Hepatocyte (in vitro differentiated cells): ENCODE measurements around the gene NDRG3. TPM values are rescaled to one million over a fixed set of nuclear protein-coding genes. Genes with fewer than 3 reads are reported as not detected.

ENCODE experiments used
- DNase-seq: peaks from one replicate; pipeline ENCODE4 v3.0.0-alpha.2; 2016; ENCODE audit warnings: low spot score
- H2AFZ ChIP-seq: fragments of 200-600 bp; sonication (generic); 2 replicates; pipeline ENCODE4 v1.6.0; 2016; ENCODE audit warnings: antibody characterized with exemption, mild to moderate bottlenecking
- H3K27ac ChIP-seq: fragments of 200-600 bp; sonication (generic); 2 replicates; pipeline ENCODE4 v1.5.1; 2016; ENCODE audit warnings: mild to moderate bottlenecking
- H3K27me3 ChIP-seq: fragments of 200-600 bp; sonication (generic); 2 replicates; pipeline ENCODE4 v1.6.1; 2016
- H3K36me3 ChIP-seq: fragments of 200-600 bp; sonication (generic); replicated peaks from 2 replicates; pipeline ENCODE4 v1.5.1; 2016; ENCODE audit warnings: low read depth; ENCODE audit not compliant: insufficient read depth
- H3K4me1 ChIP-seq: fragments of 200-600 bp; sonication (generic); 2 replicates; pipeline ENCODE4 v1.5.1; 2016; ENCODE audit warnings: mild to moderate bottlenecking, moderate library complexity; ENCODE audit not compliant: insufficient read depth
- H3K4me2 ChIP-seq: fragments of 200-600 bp; sonication (generic); 2 replicates; pipeline ENCODE4 v1.6.0; 2016
- H3K4me3 ChIP-seq: fragments of 200-600 bp; sonication (generic); 2 replicates; pipeline ENCODE4 v1.5.1; 2016; ENCODE audit warnings: mild to moderate bottlenecking
- H3K79me2 ChIP-seq: fragments of 200-600 bp; sonication (generic); 2 replicates; pipeline ENCODE4 v1.6.0; 2017; ENCODE audit warnings: mild to moderate bottlenecking
- H3K9me2 ChIP-seq: fragments of 200-600 bp; sonication (generic); replicated peaks from 2 replicates; pipeline ENCODE4 v1.6.0; 2017; ENCODE audit warnings: mild to moderate bottlenecking; ENCODE audit not compliant: insufficient read depth
- H3K9me3 ChIP-seq: fragments of 200-600 bp; sonication (generic); 2 replicates; pipeline ENCODE4 v1.5.1; 2016; ENCODE audit warnings: low read depth, mild to moderate bottlenecking
- H4K20me1 ChIP-seq: fragments of 200-600 bp; sonication (generic); 2 replicates; pipeline ENCODE4 v1.6.0; 2016; ENCODE audit warnings: mild to moderate bottlenecking; ENCODE audit not compliant: insufficient read depth, poor library complexity, severe bottlenecking
- EZH2 ChIP-seq: fragments of 200-600 bp; sonication (generic); IDR thresholded peaks from 2 replicates; pipeline ENCODE4 v1.6.1; 2016; ENCODE audit warnings: antibody characterized with exemption, mild to moderate bottlenecking, borderline replicate concordance
- EZH2phosphoT487 ChIP-seq: fragments of 200-600 bp; sonication (generic); IDR thresholded peaks from one replicate; pipeline ENCODE4 v1.6.1; 2018; ENCODE audit warnings: antibody characterized with exemption, mild to moderate bottlenecking, low read depth, moderate library complexity; ENCODE audit not compliant: unreplicated experiment, severe bottlenecking
- WGBS: methylation state at CpG from one replicate; pipeline ENCODE4 v1.1.6; 2016; ENCODE audit warnings: low lambda C conversion rate; ENCODE audit errors: missing lambda C conversion rate; 5-methylcytosine and 5-hydroxymethylcytosine counted together
- polyA plus RNA-seq: library from polyadenylated mRNA; unstranded; fragments of >200 nt; fragmentation: Nextera tagmentation; extraction: Ambion mirVana; gene quantifications from 2 replicates; pipeline ENCODE4 v1.2.1, GENCODE V29; 2016
- total RNA-seq: library from RNA; depleted of rRNA; stranded (reverse); fragments of >200 nt; gene quantifications from 2 replicates; pipeline ENCODE4 v1.2.3, GENCODE V29; 2014
- TF ChIP-seq, protein P1 (sequence below): fragments of 200-600 bp; sonication (generic); IDR thresholded peaks from 2 replicates; pipeline ENCODE4 v1.5.1; 2016; ENCODE audit warnings: antibody characterized with exemption, mild to moderate bottlenecking; ENCODE audit not compliant: poor library complexity

NDRG3 gene
- total and polyA plus RNA-seq, 2 experiments from 2014 or later, result 19.1 to 19.5 TPM

DNA sequence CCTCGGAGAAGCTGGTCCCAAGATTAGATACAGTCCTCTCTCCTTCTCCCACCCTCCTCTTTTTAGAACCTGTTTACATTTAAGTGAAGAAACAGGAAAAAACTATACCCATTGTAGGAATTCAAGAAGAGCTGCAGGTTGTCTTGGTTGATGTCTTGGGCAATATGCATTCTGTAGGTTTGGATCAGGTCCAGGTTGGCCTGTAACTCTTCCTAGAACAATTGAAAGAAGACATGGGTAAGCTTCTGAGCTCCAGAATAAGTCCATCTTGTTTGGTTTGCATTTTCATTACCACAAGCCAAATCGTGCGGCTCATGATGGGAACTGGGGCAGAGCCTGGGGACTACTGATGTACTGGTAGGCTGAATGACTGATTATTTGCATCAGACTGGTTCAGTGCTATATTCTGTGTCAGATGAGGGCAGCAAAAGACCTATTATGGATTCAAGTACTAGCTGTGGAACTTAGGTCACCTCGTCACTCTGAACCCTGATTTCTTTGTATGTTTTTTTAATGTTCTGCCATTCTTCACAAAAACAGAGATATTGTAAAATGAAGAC, 79.6 kb downstream of the NDRG3 start:
- Histone ChIP-seq H3K9me3 (no peaks in the 10 kb centered on the region), H3K27me3 (no peaks in the 10 kb centered on the region), H3K4me2 (no peak overlapping the region), H3K4me3 (no peak overlapping the region), H3K79me2 (no peaks in the 10 kb centered on the region), H4K20me1 (no peaks in the 10 kb centered on the region), H3K9me2 (no peaks in the 10 kb centered on the region), H2AFZ (no peak overlapping the region), H3K27ac (no peak overlapping the region), H3K4me1 (no peaks in the 10 kb centered on the region), H3K36me3 (no peaks in the 10 kb centered on the region)
- no peak for DNase-seq
- TF ChIP-seq EZH2phosphoT487 (no peak), EZH2 (no peak)
- TF ChIP-seq, protein P1, sequence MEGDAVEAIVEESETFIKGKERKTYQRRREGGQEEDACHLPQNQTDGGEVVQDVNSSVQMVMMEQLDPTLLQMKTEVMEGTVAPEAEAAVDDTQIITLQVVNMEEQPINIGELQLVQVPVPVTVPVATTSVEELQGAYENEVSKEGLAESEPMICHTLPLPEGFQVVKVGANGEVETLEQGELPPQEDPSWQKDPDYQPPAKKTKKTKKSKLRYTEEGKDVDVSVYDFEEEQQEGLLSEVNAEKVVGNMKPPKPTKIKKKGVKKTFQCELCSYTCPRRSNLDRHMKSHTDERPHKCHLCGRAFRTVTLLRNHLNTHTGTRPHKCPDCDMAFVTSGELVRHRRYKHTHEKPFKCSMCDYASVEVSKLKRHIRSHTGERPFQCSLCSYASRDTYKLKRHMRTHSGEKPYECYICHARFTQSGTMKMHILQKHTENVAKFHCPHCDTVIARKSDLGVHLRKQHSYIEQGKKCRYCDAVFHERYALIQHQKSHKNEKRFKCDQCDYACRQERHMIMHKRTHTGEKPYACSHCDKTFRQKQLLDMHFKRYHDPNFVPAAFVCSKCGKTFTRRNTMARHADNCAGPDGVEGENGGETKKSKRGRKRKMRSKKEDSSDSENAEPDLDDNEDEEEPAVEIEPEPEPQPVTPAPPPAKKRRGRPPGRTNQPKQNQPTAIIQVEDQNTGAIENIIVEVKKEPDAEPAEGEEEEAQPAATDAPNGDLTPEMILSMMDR, result peak; percentile 36
- 84% methylated on average over 4 of the region's 4 CpGs for WGBS

GRCh38 chr20:36663031-36663430, 82.9 kb downstream of the NDRG3 start:
- H3K9me2 ChIP-seq, result no peaks in the 10 kb centered on the region
- H3K4me1 ChIP-seq, result no peaks in the 10 kb centered on the region
- no peaks in the 10 kb centered on the region for H3K9me3 ChIP-seq
- H3K36me3 ChIP-seq, result no peaks in the 10 kb centered on the region
- no peaks in the 10 kb centered on the region for H4K20me1 ChIP-seq
- no peaks in the 10 kb centered on the region for H3K27me3 ChIP-seq
- H3K79me2 ChIP-seq, result no peaks in the 10 kb centered on the region
- no peak for TF ChIP-seq EZH2phosphoT487
- TF ChIP-seq EZH2, result no peak
- TF ChIP-seq, protein P1, result no peak
- 70% methylated on average over 2 of the region's 2 CpGs for WGBS
- DNase-seq, result no peak
- H3K27ac ChIP-seq, result no peak overlapping the region
- H3K4me2 ChIP-seq, result no peak overlapping the region
- H3K4me3 ChIP-seq, result no peak overlapping the region
- H2AFZ ChIP-seq, result no peak overlapping the region

DNA sequence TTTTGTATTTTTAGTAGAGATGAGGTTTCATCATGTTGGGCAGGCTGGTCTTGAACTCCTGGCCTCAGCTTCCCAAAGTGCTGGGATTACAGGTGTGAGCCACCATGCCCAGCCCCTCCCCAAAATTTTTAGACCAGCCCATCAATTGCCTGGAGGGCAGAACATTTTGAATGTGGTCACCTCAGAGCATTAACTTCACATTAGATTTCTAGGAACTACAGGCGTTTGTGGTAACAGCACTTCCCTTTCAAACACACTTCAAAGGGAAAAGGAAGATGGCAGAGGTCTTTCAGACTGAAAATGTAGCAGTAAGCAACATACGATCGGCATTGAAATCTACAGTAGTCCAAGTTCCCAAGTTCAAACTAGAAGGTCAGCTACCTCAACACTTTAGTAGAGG, 87.6 kb downstream of the NDRG3 start:
- no peaks in the 10 kb centered on the region for H3K4me1 ChIP-seq
- WGBS, result 92% methylated on average over 3 of the region's 3 CpGs

More for the DNA sequence above, 87.6 kb downstream of the NDRG3 start:
- no peak for DNase-seq
- Histone ChIP-seq H3K4me2 (no peak overlapping the region), H2AFZ (no peak overlapping the region), H3K9me2 (no peaks in the 10 kb centered on the region), H3K4me3 (no peak overlapping the region), H3K36me3 (no peaks in the 10 kb centered on the region), H4K20me1 (no peaks in the 10 kb centered on the region), H3K27ac (no peak overlapping the region), H3K9me3 (no peaks in the 10 kb centered on the region), H3K79me2 (no peaks in the 10 kb centered on the region), H3K27me3 (no peaks in the 10 kb centered on the region)
- TF ChIP-seq, protein P1, result no peak
- no peak for TF ChIP-seq EZH2
- no peak for TF ChIP-seq EZH2phosphoT487
